K562 (cell line): ENCODE measurements around the gene PUDP. TPM values are rescaled to one million over a fixed set of nuclear protein-coding genes. Genes with fewer than 3 reads are reported as not detected.

Experiments used
- ATAC-seq: fragments of 200-7000 bp; cut with Tn5 transposase; 3 replicates; pipeline ENCODE4 v1.9.1; 2020; ENCODE audit warnings: moderate library complexity
- BruUV-seq: library from RNA; stranded (reverse); fragments of 400-500 nt; replicated peaks from 2 replicates; lab custom pipeline; 2021; lab: Mats Ljungman, UMichigan
- CTCF ChIA-PET: fragments of 300-600 bp; formaldehyde crosslinking; extraction: SDS; loops from one replicate; lab custom pipeline; 2021; ENCODE audit warnings: low intra/inter-chr PET ratio; lab: Yijun Ruan, JAX
- POLR2A ChIA-PET: fragments of 300-600, 350-650 bp; sonication (Branson Sonifier 250); formaldehyde crosslinking; extraction: SDS; loops from one replicate; lab custom pipeline; 2021; ENCODE audit warnings: antibody characterized with exemption, inconsistent platforms; lab: Yijun Ruan, JAX
- DNase-seq, 4 experiments: peaks; one replicate each; pipeline versions ENCODE4 v3.0.0 to v3.0.0-alpha.2; 2011 to 2018; ENCODE audit warnings: low spot score in 3 of 4, mixed read lengths in 3 of 4; ENCODE audit errors: extremely low read depth in 1 of 4
- FAIRE-seq: peaks from 2 replicates; lab custom pipeline; 2011; peaks lifted over from hg19 to GRCh38; lab: Jason Lieb, UNC
- H2AFZ ChIP-seq: 2 replicates; pipeline ENCODE4 v1.6.0; 2011; ENCODE audit warnings: low read depth, low read length, control low read depth, inconsistent platforms
- H3K27ac ChIP-seq: fragments of 200-600 bp; 3 replicates; pipeline ENCODE4 v1.8.0; 2011; ENCODE audit warnings: low read depth, mild to moderate bottlenecking, control low read depth, inconsistent platforms, low read length, moderate library complexity, mixed read lengths; ENCODE audit errors: extremely low read depth
- H3K27me3 ChIP-seq, 2 experiments: fragments of 300-600 bp in 1 of 2; 2 replicates in 1 of 2; 3 replicates in 1 of 2; pipeline versions ENCODE4 v1.6.0 to v1.8.0; 2011; ENCODE audit warnings: inconsistent platforms in 2 of 2, low read length in 2 of 2, mild to moderate bottlenecking in 1 of 2, mixed read lengths in 1 of 2, moderate library complexity in 1 of 2; ENCODE audit not compliant: control insufficient read depth in 2 of 2, insufficient read depth in 2 of 2
- H3K36me3 ChIP-seq: fragments of 300-600 bp; 3 replicates; pipeline ENCODE4 v1.8.0; 2011; ENCODE audit warnings: mild to moderate bottlenecking, low read length, inconsistent platforms; ENCODE audit not compliant: control insufficient read depth, insufficient read depth
- H3K4me1 ChIP-seq, 2 experiments: fragments of 200-600 bp in 1 of 2; replicated peaks in 1 of 2; 2 replicates in 1 of 2; 3 replicates in 1 of 2; pipeline versions ENCODE4 v1.5.1 to v1.8.0; 2011; ENCODE audit warnings: inconsistent platforms in 2 of 2, low read length in 2 of 2, mild to moderate bottlenecking in 1 of 2, mixed read lengths in 1 of 2, moderate library complexity in 1 of 2; ENCODE audit not compliant: control insufficient read depth in 2 of 2, insufficient read depth in 2 of 2
- H3K4me2 ChIP-seq: 2 replicates; pipeline ENCODE4 v1.6.1; 2011; ENCODE audit warnings: low read length, control low read depth, inconsistent platforms, mixed read lengths; ENCODE audit not compliant: insufficient read depth
- H3K4me3 ChIP-seq: fragments of 200-600 bp; sonication (generic), shearing (Covaris generic); 2 replicates; pipeline ENCODE4 v1.5.1; 2016; ENCODE audit warnings: control low read depth, inconsistent platforms
- H3K79me2 ChIP-seq: fragments of 200-600 bp; 3 replicates; pipeline ENCODE4 v1.8.0; 2011; ENCODE audit warnings: low read length, inconsistent platforms; ENCODE audit not compliant: control insufficient read depth, insufficient read depth
- H3K9ac ChIP-seq, 2 experiments: 2 replicates each; pipeline versions ENCODE4 v1.6.0 to v1.6.1; 2011; ENCODE audit warnings: low read depth in 2 of 2, low read length in 2 of 2, control low read depth in 1 of 2, inconsistent platforms in 1 of 2, mild to moderate bottlenecking in 1 of 2, mixed read lengths in 1 of 2; ENCODE audit not compliant: insufficient read depth in 1 of 2
- H3K9me1 ChIP-seq: one replicate; pipeline ENCODE4 v1.6.0; 2011; ENCODE audit warnings: inconsistent platforms, mild to moderate bottlenecking, low read length, moderate library complexity; ENCODE audit not compliant: control insufficient read depth, insufficient read depth
- H3K9me3 ChIP-seq: replicated peaks from 2 replicates; pipeline ENCODE4 v1.5.1; 2011; ENCODE audit warnings: low read depth, low read length, inconsistent platforms; ENCODE audit not compliant: control insufficient read depth, insufficient read depth
- H4K20me1 ChIP-seq: replicated peaks from 2 replicates; pipeline ENCODE4 v1.6.1; 2011; ENCODE audit warnings: low read length, inconsistent platforms, mixed read lengths; ENCODE audit not compliant: control insufficient read depth, insufficient read depth
- E2F1 ChIP-seq: sonication (generic); formaldehyde crosslinking; IDR thresholded peaks from 2 replicates; pipeline ENCODE4 v1.8.1; 2023; ENCODE audit warnings: mild to moderate bottlenecking, missing genetic modification reagents, moderate library complexity
- FOXA3 ChIP-seq, 2 experiments: fragments of 450-650 bp in 1 of 2; sonication (generic) in 1 of 2; formaldehyde crosslinking; IDR thresholded peaks in 1 of 2; conservative IDR thresholded peaks in 1 of 2; 2 replicates each; pipeline versions ENCODE4 v1.4.0 to v1.8.0; 2020 to 2022; ENCODE audit warnings: mild to moderate bottlenecking in 2 of 2, missing genetic modification reagents in 1 of 2
- HDAC3 ChIP-seq: fragments of 450-650 bp; IDR thresholded peaks from 2 replicates; pipeline ENCODE4 v1.6.1; 2018; ENCODE audit warnings: borderline replicate concordance, mild to moderate bottlenecking, moderate library complexity; ENCODE audit not compliant: partially characterized antibody
- HLTF ChIP-seq: fragments of 450-650 bp; IDR thresholded peaks from 2 replicates; pipeline ENCODE4 v1.6.1; 2016
- HOXB6 ChIP-seq: fragments of 250-450 bp; sonication (Bioruptor Pico); IDR thresholded peaks from 2 replicates; pipeline ENCODE4 v1.5.1; 2022; ENCODE audit warnings: mild to moderate bottlenecking, borderline replicate concordance
- MBD1 ChIP-seq: fragments of 250-450 bp; sonication (Bioruptor Pico); IDR thresholded peaks from 2 replicates; pipeline ENCODE4 v1.8.0; 2022; ENCODE audit warnings: inconsistent platforms
- MCM7 ChIP-seq, 2 experiments: fragments of 450-650 bp; IDR thresholded peaks; 2 replicates each; pipeline ENCODE4 v1.6.1; 2016 to 2018
- MXI1 ChIP-seq: IDR thresholded peaks from 2 replicates; pipeline ENCODE4 v1.6.1; 2011; ENCODE audit warnings: low read depth, mild to moderate bottlenecking, improper control_type of control experiment, low read length
- NFXL1 ChIP-seq: fragments of 450-650 bp; formaldehyde crosslinking; IDR thresholded peaks from 2 replicates; pipeline ENCODE4 v1.4.0; 2021; ENCODE audit warnings: mild to moderate bottlenecking
- NRF1 ChIP-seq, 2 experiments: fragments of 450-650 bp; IDR thresholded peaks in 1 of 2; conservative IDR thresholded peaks in 1 of 2; 2 replicates each; pipeline ENCODE4 v1.6.1; 2014; ENCODE audit warnings: mild to moderate bottlenecking in 2 of 2
- PHF20 ChIP-seq: fragments of 450-650 bp; IDR thresholded peaks from 2 replicates; pipeline ENCODE4 v1.6.1; 2018; ENCODE audit not compliant: partially characterized antibody
- USF2 ChIP-seq: sonication (generic); formaldehyde crosslinking; IDR thresholded peaks from 2 replicates; pipeline ENCODE4 v1.5.0; 2020; ENCODE audit warnings: missing genetic modification reagents
- ZKSCAN3 ChIP-seq: fragments of 250-450 bp; sonication (Bioruptor Pico); IDR thresholded peaks from 2 replicates; pipeline ENCODE4 v1.4.0; 2020
- ZNF143 ChIP-seq: sonication (generic); formaldehyde crosslinking; IDR thresholded peaks from 2 replicates; pipeline ENCODE4 v1.9.0; 2022; ENCODE audit warnings: mild to moderate bottlenecking, missing genetic modification reagents
- ZNF316 ChIP-seq: fragments of 450-650 bp; IDR thresholded peaks from 2 replicates; pipeline ENCODE4 v1.6.1; 2016
- ZNF398 ChIP-seq: fragments of 250-450 bp; sonication (Bioruptor Pico); IDR thresholded peaks from 2 replicates; pipeline ENCODE4 v1.8.0; 2021; ENCODE audit warnings: moderate library complexity, mild to moderate bottlenecking, inconsistent platforms
- ZNF444 ChIP-seq: fragments of 250-450 bp; sonication (Bioruptor Pico); IDR thresholded peaks from 2 replicates; pipeline ENCODE4 v1.4.0; 2020; ENCODE audit warnings: mild to moderate bottlenecking, moderate library complexity
- ZNF586 ChIP-seq: fragments of 450-650 bp; formaldehyde crosslinking; conservative IDR thresholded peaks from 2 replicates; pipeline ENCODE4 v1.4.0; 2020; ENCODE audit warnings: mild to moderate bottlenecking, moderate library complexity
- WGBS: fragments of 100-300 bp; shearing (Covaris generic); methylation state at CpG from one replicate; pipeline ENCODE4 v1.1.6; 2016; ENCODE audit warnings: low coverage, mixed read lengths; ENCODE audit not compliant: insufficient coverage; ENCODE audit errors: missing lambda C conversion rate; 5-methylcytosine and 5-hydroxymethylcytosine counted together
- in situ Hi-C: fragments of 300-500 bp; cut with MboI; formaldehyde crosslinking; loops from 4 replicates; pipeline ENCODE4 v1.15.0; 2018; ENCODE audit warnings: inconsistent platforms, mixed read lengths
- intact Hi-C: fragments of 100-400 bp; cut with micrococcal nuclease; formaldehyde crosslinking; loops from 2 replicates; pipeline ENCODE4 v1.14.2; 2022
- polyA plus RNA-seq, 8 experiments: library from polyadenylated mRNA; depleted of rRNA in 4 of 8; stranded (reverse) in 5 of 8; unstranded in 3 of 8; fragments of >200 nt; fragmentation: Nextera tagmentation in 2 of 8; fragmentation: Illumina TruSeq in 1 of 8; extraction: Ambion mirVana in 2 of 8; extraction: Trizol in 1 of 8; gene quantifications; 2 replicates each; pipeline versions ENCODE4 v1.2.1 to v1.2.3, GENCODE V29; 2011 to 2014; ENCODE audit warnings: inconsistent platforms in 1 of 8, missing spikeins in 1 of 8
- total RNA-seq, 7 experiments: library from RNA; depleted of rRNA in 6 of 7; stranded (reverse); fragments of >200 nt in 6 of 7; fragmentation: Illumina TruSeq in 2 of 7; extraction: Trizol in 2 of 7; gene quantifications; 2 replicates each; pipeline versions ENCODE4 v1.2.1 to v1.2.3, GENCODE V29; 2011 to 2021; ENCODE audit warnings: low replicate concordance in 1 of 7

The PUDP gene
- total and polyA plus RNA-seq, 9 of the 15 experiments (the other 6 are each of a cell fraction or from before 2014, with no cell fraction given): 13.6 to 63.0 (median 29.2) TPM

- in situ Hi-C loops: no loop called here
- H3K4me2 ChIP-seq: no peak overlapping the region
- no peak for ATAC-seq
- WGBS: 91% methylated on average over 6 of the region's 9 CpGs
- FAIRE-seq: no peak
- no peaks in the 10 kb centered on the region for H3K9me3 ChIP-seq
- no peaks in the 10 kb centered on the region for H3K9me1 ChIP-seq
- H2AFZ ChIP-seq: no peak overlapping the region
- peaks cover 12% of the 10 kb centered on the region; the same call in 2 of the 3 replicates for H3K36me3 ChIP-seq
- CTCF ChIA-PET: no interaction called here
- H3K79me2 ChIP-seq: no peaks in the 10 kb centered on the region; the same call in 2 of the 3 replicates
- no peak for DNase-seq
- H3K4me1 ChIP-seq: no peaks in the 10 kb centered on the region
- H4K20me1 ChIP-seq: no peaks in the 10 kb centered on the region
- no peak overlapping the region for H3K27ac ChIP-seq
- no peak overlapping the region for H3K4me3 ChIP-seq
- no peak for TF ChIP-seq MXI1
- no peak for TF ChIP-seq ZKSCAN3 (CRISPR knock-in tag)
- no peak for TF ChIP-seq ZNF398 (CRISPR knock-in tag)
- TF ChIP-seq HOXB6 (CRISPR knock-in tag): no peak
- no peak for TF ChIP-seq FOXA3 (CRISPR knock-in tag; conservative IDR thresholded peaks at IDR 0.05 in 1 of 2, IDR thresholded peaks at IDR 0.05 in 1 of 2)
- no peak for TF ChIP-seq PHF20
- no peak for TF ChIP-seq HDAC3
- TF ChIP-seq ZNF444: no peak
- no peak for TF ChIP-seq ZNF586 (CRISPR knock-in tag)
- TF ChIP-seq NRF1 (conservative IDR thresholded peaks at IDR 0.05 in 1 of 2, IDR thresholded peaks at IDR 0.05 in 1 of 2): no peak
- no peak for TF ChIP-seq ZNF316
- TF ChIP-seq ZNF143: no peak
- no peak for TF ChIP-seq MCM7 (IDR thresholded peaks at IDR 0.05)
- TF ChIP-seq E2F1 (CRISPR knock-in tag): no peak
- no peak for TF ChIP-seq USF2 (CRISPR knock-in tag)
- TF ChIP-seq NFXL1 (CRISPR knock-in tag): no peak
- TF ChIP-seq HLTF: no peak
- no peak for TF ChIP-seq MBD1 (CRISPR knock-in tag)
- TF ChIP-seq, all 486 proteins: peak for 0
- no TSS peak for BruUV-seq
- intact Hi-C loops: no loop called here
- Histone ChIP-seq H3K27me3 (no peaks in the 10 kb centered on the region), H3K9ac (no peak overlapping the region)
- POLR2A ChIA-PET: interaction anchor here (1.2 kb wide), 1 partner anchor 10 kb away, joined by 3 read pairs; no protein-coding TSS in a partner anchor
Measured at GRCh38 chrX:7074148-7074907, 73.6 kb downstream of the PUDP start.
